GM15510 (cell line): ENCODE measurements around the gene CD55.

Experiments used
- POLR2A ChIP-seq: IDR thresholded peaks from 3 replicates; pipeline ENCODE4 v1.6.1; 2011; ENCODE audit warnings: borderline replicate concordance; ENCODE audit not compliant: insufficient read length; ENCODE audit errors: extremely low read depth

The CD55 gene

GRCh38 chr1:207316141-207316540 lies 5.3 kb upstream of the CD55 start:
- TF ChIP-seq POLR2A = no peak

DNA sequence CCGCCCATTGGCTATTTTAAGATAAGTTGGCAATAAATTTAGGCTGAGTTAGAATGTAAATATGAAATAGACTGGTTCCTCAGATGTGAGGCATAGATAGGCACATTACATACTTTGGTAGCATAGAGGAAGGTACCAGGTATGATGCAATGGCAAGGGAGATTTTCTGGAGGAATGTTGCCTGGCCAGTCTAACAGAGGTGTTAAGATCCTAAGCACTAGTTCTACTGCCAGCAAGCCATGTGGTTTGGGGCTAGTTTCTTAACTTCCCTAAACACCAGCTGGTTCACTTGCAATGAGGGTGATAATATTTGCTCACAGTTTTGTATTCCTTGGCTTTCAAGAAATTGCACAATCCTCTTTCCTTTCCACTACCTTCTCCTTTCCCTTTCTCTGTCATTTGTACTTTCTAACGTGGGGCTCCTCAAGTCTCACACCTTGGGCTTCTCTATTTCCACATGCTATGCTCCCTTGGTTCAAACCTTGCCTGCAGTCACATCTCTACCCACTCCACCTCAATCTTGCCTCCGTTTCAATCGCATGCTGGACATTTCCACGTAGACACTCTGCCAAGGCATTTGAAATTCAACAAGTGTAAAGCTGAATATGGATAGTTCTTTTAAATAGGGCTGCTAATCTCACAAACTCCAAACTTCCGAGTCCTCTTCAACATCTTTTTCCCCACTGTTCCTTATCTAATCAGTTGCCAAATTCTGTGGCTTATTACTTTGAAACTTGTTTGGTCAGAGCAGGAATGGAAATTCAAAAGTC lies 4.7 kb upstream of the CD55 start:
- TF ChIP-seq POLR2A = no peak

DNA sequence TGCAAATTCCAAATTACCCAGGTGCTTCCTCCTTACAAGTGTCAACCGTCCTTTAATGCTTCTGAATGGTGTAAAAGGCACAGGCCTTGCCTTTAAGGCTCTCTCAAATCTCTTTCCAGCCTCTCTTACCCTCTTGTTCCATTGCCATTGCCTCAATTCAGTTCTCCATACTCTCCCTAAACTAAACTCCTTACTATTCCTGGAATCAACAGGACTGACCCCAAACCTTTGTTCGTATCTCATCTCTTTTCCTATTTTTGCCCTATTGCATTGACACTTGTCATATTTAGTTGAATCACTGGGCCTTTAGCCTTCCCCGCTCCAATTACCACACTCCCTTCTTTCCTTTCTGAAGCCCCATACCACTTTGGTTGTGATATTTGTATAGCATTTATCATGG lies 3.9 kb upstream of the CD55 start:
- TF ChIP-seq POLR2A = no peak

- TF ChIP-seq POLR2A = no peak
These were observed 3.3 kb upstream of the CD55 start for GRCh38 chr1:207318072-207318619.

DNA sequence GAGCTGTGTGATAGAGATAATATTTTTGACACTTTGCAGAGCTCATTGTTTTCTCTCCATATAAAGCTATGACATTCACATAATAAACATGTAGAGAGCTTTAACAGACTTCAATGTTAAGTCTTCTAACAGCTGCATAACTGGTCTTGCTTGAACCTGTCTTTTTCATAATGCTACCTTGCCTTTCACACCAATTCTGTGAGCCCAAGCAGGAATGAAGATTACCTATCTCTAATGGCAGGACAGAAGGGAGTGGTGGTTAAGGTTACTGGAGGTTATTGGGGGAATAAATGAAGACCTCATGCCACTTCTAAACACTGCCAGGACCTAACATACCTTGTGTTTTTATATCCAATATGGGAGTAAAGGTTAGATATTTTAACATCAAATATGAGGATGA lies 2.3 kb upstream of the CD55 start:
- TF ChIP-seq POLR2A = no peak

GRCh38 chr1:207321790-207322645 lies 540 bp downstream of the CD55 start:
- TF ChIP-seq POLR2A = no peak

DNA sequence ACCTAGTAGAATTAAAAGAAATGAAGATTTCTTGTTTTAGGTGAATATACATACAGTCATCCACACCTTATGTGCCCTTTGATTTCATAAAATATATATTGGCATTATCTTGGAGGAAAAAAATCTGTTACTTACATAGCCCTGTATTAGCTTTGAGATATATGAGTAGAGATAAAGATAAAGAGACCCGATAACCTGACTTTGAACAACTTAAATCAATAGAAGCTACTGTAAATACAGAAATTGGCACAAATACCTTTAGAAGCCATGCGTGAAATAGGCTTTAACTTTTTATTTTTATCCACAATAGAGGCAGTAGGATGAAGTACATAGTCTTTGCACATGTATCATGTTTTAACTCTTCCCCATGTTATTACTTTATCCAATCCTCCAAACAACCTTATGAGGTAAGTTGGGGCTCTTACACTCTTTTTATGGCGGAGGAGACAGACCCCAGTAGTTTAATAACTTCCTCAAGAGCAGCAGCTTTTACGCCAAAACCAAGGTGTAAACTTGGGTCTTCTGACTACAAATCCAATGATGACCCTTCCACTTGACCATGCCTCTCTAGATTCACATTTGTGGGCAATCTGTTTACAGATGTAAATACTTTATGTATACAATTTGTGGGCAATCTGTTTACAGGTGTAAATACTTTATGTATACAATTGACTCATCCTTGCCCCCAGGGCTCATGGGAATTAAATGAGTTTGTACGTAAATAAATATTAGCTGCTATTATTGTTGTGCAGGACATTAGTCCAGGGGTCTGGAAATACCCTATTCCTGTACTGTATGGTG lies 2.1 kb downstream of the CD55 start:
- TF ChIP-seq POLR2A = no peak

- TF ChIP-seq POLR2A = no peak
These were observed 6.5 kb downstream of the CD55 start for GRCh38 chr1:207328004-207328403.

- no peak for TF ChIP-seq POLR2A
These were observed 7.5 kb downstream of the CD55 start for GRCh38 chr1:207328908-207329440.

DNA sequence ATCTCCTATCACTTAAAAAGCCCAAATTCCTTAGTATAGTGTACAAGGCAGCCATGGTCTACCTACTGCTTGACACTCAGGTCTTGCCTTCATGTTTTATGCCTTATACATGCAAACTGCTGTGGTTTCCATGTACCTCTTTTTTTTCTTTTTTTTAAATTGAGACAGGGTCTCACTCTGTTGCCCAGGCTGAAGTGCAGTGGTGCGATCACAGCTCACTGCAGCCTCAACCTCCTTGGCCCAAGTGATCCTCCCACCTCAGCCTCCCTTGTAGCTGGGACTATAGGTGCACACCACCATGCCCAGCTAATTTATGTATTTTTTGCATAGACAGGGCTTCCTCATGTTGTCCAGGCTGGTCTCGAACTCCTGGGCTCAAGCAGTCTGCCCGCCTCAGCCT lies 8.0 kb downstream of the CD55 start:
- TF ChIP-seq POLR2A = no peak

GRCh38 chr1:207330011-207330710 lies 8.7 kb downstream of the CD55 start:
- no peak for TF ChIP-seq POLR2A

DNA sequence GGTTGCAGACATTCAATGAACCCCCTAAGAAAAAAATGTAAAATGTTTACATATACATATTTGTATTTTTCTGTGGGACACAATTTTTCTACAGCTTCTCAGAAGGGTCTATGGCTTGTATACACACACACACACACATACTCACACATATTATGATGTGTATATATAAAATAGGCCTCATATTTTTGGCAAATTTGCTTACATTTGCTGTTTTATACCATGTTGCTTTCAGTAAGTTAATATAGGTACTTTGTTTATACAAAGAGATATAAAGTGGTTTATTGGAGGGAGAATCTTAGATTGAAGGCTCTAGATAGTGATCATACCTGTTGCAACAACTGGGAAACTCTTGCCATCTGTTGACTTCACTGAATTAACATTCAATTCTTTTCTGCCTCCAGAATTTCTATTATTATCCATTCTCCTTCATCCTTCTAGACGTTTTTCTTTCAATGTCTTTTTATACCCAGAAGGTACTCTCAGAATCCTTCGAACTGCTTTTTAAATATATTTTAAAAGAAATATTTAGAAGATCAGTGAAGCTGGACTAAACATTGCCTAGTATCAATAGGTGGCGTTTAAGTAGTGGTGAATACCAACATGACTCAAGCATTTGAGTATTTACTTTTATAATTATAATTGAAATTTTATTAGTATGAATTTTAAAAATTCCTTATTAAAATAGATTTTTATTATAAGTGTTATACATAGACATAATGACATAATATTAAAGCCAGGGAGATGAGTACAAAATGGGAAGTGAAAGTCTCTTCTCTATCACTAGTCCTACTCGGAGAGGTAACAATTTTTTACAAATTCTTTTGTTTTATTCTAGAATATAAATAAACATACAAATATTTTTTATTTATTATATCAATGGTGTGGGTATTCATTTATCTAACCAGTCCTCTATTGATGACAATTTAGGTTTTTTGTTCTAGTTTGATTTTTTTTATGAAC lies 10.2 kb downstream of the CD55 start:
- TF ChIP-seq POLR2A = no peak

DNA sequence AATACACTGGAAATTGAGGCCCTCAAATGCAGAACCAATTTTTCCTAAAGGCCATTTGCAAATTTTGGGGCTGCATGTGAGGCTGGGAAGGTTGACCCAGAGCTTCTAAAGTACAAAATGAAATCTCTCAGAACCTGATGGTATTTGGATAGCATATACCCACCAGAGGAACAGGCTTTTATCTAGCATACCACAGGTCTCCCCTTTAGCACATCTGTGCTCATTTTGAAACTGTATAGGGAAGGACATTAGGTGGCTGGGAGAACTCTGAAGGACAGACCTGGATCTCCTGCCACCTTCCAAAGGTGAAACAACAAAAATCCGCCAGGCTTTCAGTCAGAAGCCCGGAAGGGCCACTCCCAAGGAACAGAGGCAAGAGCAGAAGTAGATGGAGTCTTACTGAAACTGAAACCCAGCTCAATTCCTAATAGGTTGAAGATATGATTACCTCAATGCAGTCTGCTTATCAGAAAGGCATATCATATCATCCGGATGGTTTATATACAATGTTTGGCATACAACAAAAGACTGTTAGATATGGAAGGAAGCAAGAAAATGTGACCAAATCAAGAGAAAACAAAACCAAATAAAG lies 11.6 kb downstream of the CD55 start:
- TF ChIP-seq POLR2A = no peak

- TF ChIP-seq POLR2A = no peak
These were observed 12.1 kb downstream of the CD55 start for GRCh38 chr1:207333620-207334019.
